HepG2 (cell line): ENCODE results near the gene UNC5CL. TPM values are rescaled to one million over a fixed set of nuclear protein-coding genes. Genes with fewer than 3 reads are reported as not detected.

ENCODE experiments used
- ARNT2 ChIP-seq: sonication (generic); formaldehyde crosslinking; IDR thresholded peaks from 2 replicates; pipeline ENCODE4 v1.8.0; 2022; ENCODE audit warnings: mild to moderate bottlenecking, low read depth, missing genetic modification reagents, moderate library complexity
- CAMTA2 ChIP-seq: sonication (generic); formaldehyde crosslinking; IDR thresholded peaks from 2 replicates; pipeline ENCODE4 v1.4.0; 2020; ENCODE audit warnings: mild to moderate bottlenecking, missing genetic modification reagents, borderline replicate concordance
- FOXP4 ChIP-seq: sonication (generic); formaldehyde crosslinking; IDR thresholded peaks from 2 replicates; pipeline ENCODE4 v1.4.0; 2020; ENCODE audit warnings: missing genetic modification reagents
- HOXA7 ChIP-seq: sonication (generic); formaldehyde crosslinking; IDR thresholded peaks from 2 replicates; pipeline ENCODE4 v1.8.1; 2022; ENCODE audit warnings: mild to moderate bottlenecking, missing genetic modification reagents, moderate library complexity
- MYC ChIP-seq: sonication (generic); formaldehyde crosslinking; IDR thresholded peaks from 2 replicates; pipeline ENCODE4 v1.9.0; 2021; ENCODE audit warnings: missing genetic modification reagents, borderline replicate concordance
- PCBP1 ChIP-seq: fragments of 200-400 bp; formaldehyde crosslinking; IDR thresholded peaks from 2 replicates; pipeline ENCODE4 v1.6.1; 2017; ENCODE audit warnings: mild to moderate bottlenecking, low read depth, low read length, borderline replicate concordance
- ZFP90 ChIP-seq: sonication (generic); formaldehyde crosslinking; IDR thresholded peaks from 2 replicates; pipeline ENCODE4 v1.8.0; 2022; ENCODE audit warnings: missing genetic modification reagents, mild to moderate bottlenecking, inconsistent platforms, borderline replicate concordance
- ZNF564 ChIP-seq: sonication (generic); formaldehyde crosslinking; IDR thresholded peaks from 2 replicates; pipeline ENCODE4 v1.8.1; 2023; ENCODE audit warnings: mild to moderate bottlenecking, missing genetic modification reagents
- ZNF567 ChIP-seq: sonication (generic); formaldehyde crosslinking; IDR thresholded peaks from 2 replicates; pipeline ENCODE4 v1.8.1; 2023; ENCODE audit warnings: mild to moderate bottlenecking, missing genetic modification reagents, borderline replicate concordance
- ZNF598 ChIP-seq: sonication (generic); formaldehyde crosslinking; IDR thresholded peaks from 2 replicates; pipeline ENCODE4 v1.5.1; 2020; ENCODE audit warnings: mild to moderate bottlenecking, missing genetic modification reagents, borderline replicate concordance
- polyA plus RNA-seq, 8 experiments: library from polyadenylated mRNA; depleted of rRNA in 3 of 8; stranded (reverse) in 7 of 8; unstranded in 1 of 8; fragments of >200 nt; fragmentation: Illumina TruSeq in 4 of 8; extraction: Trizol in 4 of 8; gene quantifications; 2 replicates each; pipeline versions ENCODE4 v1.2.1 to v1.2.3, GENCODE V29; 2011 to 2016; ENCODE audit warnings: low read depth in 4 of 8, missing spikeins in 1 of 8, mixed read lengths in 1 of 8; ENCODE audit not compliant: insufficient read depth in 1 of 8
- total RNA-seq, 5 experiments: library from RNA; depleted of rRNA; stranded (reverse); fragments of >200 nt; fragmentation: Illumina TruSeq; extraction: Trizol; gene quantifications; 2 replicates each; pipeline ENCODE4 v1.2.3, GENCODE V29; 2016; ENCODE audit warnings: low read depth in 1 of 5
- TF ChIP-seq, protein P1 (sequence below): sonication (generic); formaldehyde crosslinking; conservative IDR thresholded peaks from 2 replicates; pipeline ENCODE4 v1.4.0; 2020; ENCODE audit warnings: mild to moderate bottlenecking, missing genetic modification reagents, moderate library complexity
- TF ChIP-seq, protein P2 (sequence below): sonication (generic); formaldehyde crosslinking; IDR thresholded peaks from 2 replicates; pipeline ENCODE4 v1.8.0; 2022; ENCODE audit warnings: missing genetic modification reagents, mild to moderate bottlenecking, moderate library complexity, borderline replicate concordance
- TF ChIP-seq, protein P3 (sequence below): sonication (generic); formaldehyde crosslinking; IDR thresholded peaks from 2 replicates; pipeline ENCODE4 v1.8.0; 2022; ENCODE audit warnings: mild to moderate bottlenecking, missing genetic modification reagents, moderate library complexity
- TF ChIP-seq, protein P4 (sequence below): sonication (generic); formaldehyde crosslinking; IDR thresholded peaks from 2 replicates; pipeline ENCODE4 v1.5.0; 2020; ENCODE audit warnings: missing genetic modification reagents
- TF ChIP-seq, protein P5 (sequence below): sonication (generic); formaldehyde crosslinking; IDR thresholded peaks from 2 replicates; pipeline ENCODE4 v1.9.0; 2021; ENCODE audit warnings: missing genetic modification reagents, mild to moderate bottlenecking, borderline replicate concordance

The UNC5CL gene
- total and polyA plus RNA-seq, 2 of the 13 experiments (the other 11 are each of a cell fraction or from before 2014, with no cell fraction given): 2.4 to 2.5 TPM

GRCh38 chr6:41071923-41072835, 33.2 kb upstream of the UNC5CL start, which contains the start of gene OARD1 (continued):
- TF ChIP-seq ZNF598 (peak; percentile 69; the same call in 1 of the 2 replicates), ZFP90 (CRISPR knock-in tag) (peak; percentile 93), PCBP1 (no peak), CAMTA2 (CRISPR knock-in tag) (peak; percentile 93; the same call in 1 of the 2 replicates), ARNT2 (CRISPR knock-in tag) (no peak; the same call in 1 of the 2 replicates), MYC (CRISPR knock-in tag) (peak; percentile 57), ZNF567 (CRISPR knock-in tag) (no peak), HOXA7 (no peak), ZNF564 (CRISPR knock-in tag) (no peak), FOXP4 (peak; percentile 50)
- TF ChIP-seq, protein P1, sequence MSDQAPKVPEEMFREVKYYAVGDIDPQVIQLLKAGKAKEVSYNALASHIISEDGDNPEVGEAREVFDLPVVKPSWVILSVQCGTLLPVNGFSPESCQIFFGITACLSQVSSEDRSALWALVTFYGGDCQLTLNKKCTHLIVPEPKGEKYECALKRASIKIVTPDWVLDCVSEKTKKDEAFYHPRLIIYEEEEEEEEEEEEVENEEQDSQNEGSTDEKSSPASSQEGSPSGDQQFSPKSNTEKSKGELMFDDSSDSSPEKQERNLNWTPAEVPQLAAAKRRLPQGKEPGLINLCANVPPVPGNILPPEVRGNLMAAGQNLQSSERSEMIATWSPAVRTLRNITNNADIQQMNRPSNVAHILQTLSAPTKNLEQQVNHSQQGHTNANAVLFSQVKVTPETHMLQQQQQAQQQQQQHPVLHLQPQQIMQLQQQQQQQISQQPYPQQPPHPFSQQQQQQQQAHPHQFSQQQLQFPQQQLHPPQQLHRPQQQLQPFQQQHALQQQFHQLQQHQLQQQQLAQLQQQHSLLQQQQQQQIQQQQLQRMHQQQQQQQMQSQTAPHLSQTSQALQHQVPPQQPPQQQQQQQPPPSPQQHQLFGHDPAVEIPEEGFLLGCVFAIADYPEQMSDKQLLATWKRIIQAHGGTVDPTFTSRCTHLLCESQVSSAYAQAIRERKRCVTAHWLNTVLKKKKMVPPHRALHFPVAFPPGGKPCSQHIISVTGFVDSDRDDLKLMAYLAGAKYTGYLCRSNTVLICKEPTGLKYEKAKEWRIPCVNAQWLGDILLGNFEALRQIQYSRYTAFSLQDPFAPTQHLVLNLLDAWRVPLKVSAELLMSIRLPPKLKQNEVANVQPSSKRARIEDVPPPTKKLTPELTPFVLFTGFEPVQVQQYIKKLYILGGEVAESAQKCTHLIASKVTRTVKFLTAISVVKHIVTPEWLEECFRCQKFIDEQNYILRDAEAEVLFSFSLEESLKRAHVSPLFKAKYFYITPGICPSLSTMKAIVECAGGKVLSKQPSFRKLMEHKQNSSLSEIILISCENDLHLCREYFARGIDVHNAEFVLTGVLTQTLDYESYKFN (CRISPR knock-in tag): peak; percentile 65; the same call in 1 of the 2 replicates
- TF ChIP-seq, protein P2, sequence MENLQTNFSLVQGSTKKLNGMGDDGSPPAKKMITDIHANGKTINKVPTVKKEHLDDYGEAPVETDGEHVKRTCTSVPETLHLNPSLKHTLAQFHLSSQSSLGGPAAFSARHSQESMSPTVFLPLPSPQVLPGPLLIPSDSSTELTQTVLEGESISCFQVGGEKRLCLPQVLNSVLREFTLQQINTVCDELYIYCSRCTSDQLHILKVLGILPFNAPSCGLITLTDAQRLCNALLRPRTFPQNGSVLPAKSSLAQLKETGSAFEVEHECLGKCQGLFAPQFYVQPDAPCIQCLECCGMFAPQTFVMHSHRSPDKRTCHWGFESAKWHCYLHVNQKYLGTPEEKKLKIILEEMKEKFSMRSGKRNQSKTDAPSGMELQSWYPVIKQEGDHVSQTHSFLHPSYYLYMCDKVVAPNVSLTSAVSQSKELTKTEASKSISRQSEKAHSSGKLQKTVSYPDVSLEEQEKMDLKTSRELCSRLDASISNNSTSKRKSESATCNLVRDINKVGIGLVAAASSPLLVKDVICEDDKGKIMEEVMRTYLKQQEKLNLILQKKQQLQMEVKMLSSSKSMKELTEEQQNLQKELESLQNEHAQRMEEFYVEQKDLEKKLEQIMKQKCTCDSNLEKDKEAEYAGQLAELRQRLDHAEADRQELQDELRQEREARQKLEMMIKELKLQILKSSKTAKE (CRISPR knock-in tag): no peak
- TF ChIP-seq, protein P3, sequence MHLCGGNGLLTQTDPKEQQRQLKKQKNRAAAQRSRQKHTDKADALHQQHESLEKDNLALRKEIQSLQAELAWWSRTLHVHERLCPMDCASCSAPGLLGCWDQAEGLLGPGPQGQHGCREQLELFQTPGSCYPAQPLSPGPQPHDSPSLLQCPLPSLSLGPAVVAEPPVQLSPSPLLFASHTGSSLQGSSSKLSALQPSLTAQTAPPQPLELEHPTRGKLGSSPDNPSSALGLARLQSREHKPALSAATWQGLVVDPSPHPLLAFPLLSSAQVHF (CRISPR knock-in tag): no peak
- TF ChIP-seq, protein P4, sequence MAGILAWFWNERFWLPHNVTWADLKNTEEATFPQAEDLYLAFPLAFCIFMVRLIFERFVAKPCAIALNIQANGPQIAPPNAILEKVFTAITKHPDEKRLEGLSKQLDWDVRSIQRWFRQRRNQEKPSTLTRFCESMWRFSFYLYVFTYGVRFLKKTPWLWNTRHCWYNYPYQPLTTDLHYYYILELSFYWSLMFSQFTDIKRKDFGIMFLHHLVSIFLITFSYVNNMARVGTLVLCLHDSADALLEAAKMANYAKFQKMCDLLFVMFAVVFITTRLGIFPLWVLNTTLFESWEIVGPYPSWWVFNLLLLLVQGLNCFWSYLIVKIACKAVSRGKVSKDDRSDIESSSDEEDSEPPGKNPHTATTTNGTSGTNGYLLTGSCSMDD (CRISPR knock-in tag): peak; percentile 80
- TF ChIP-seq, protein P5, sequence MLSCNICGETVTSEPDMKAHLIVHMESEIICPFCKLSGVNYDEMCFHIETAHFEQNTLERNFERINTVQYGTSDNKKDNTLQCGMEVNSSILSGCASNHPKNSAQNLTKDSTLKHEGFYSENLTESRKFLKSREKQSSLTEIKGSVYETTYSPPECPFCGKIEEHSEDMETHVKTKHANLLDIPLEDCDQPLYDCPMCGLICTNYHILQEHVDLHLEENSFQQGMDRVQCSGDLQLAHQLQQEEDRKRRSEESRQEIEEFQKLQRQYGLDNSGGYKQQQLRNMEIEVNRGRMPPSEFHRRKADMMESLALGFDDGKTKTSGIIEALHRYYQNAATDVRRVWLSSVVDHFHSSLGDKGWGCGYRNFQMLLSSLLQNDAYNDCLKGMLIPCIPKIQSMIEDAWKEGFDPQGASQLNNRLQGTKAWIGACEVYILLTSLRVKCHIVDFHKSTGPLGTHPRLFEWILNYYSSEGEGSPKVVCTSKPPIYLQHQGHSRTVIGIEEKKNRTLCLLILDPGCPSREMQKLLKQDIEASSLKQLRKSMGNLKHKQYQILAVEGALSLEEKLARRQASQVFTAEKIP: no peak
